Neutrophil (primary cell): ENCODE data around the gene BTNL9.

Source experiments
- H3K27ac ChIP-seq: fragments of 200-600 bp; sonication (generic); 2 replicates; pipeline ENCODE4 v1.5.1; 2016; ENCODE audit warnings: mild to moderate bottlenecking, moderate library complexity
- H3K27me3 ChIP-seq: fragments of 200-600 bp; sonication (generic); 2 replicates; pipeline ENCODE4 v1.6.0; 2016; ENCODE audit warnings: mild to moderate bottlenecking
- H3K36me3 ChIP-seq: fragments of 200-600 bp; sonication (generic); 2 replicates; pipeline ENCODE4 v1.5.1; 2017
- H3K4me1 ChIP-seq, 2 experiments: fragments of 200-600 bp in 1 of 2; sonication (generic) in 1 of 2; 1 replicate in 1 of 2; 2 replicates in 1 of 2; pipeline versions ENCODE4 v1.5.1 to v1.6.1; 2013 to 2016; ENCODE audit warnings: low read depth in 1 of 2, low read length in 1 of 2, mild to moderate bottlenecking in 1 of 2, moderate library complexity in 1 of 2; ENCODE audit not compliant: control insufficient read depth in 1 of 2, insufficient read depth in 1 of 2
- H3K4me3 ChIP-seq, 2 experiments: fragments of 200-600 bp in 1 of 2; sonication (generic) in 1 of 2; 1 replicate in 1 of 2; 2 replicates in 1 of 2; pipeline ENCODE4 v1.5.1; 2013 to 2016; ENCODE audit warnings: low read depth in 1 of 2, low read length in 1 of 2, mild to moderate bottlenecking in 1 of 2, moderate library complexity in 1 of 2
- H3K9me3 ChIP-seq: fragments of 200-600 bp; sonication (generic); 2 replicates; pipeline ENCODE4 v1.5.1; 2016
- TF ChIP-seq, protein P1 (sequence below): fragments of 200-600 bp; sonication (generic); IDR thresholded peaks from 2 replicates; pipeline ENCODE4 v1.5.1; 2016; ENCODE audit warnings: antibody characterized with exemption

The BTNL9 gene

DNA sequence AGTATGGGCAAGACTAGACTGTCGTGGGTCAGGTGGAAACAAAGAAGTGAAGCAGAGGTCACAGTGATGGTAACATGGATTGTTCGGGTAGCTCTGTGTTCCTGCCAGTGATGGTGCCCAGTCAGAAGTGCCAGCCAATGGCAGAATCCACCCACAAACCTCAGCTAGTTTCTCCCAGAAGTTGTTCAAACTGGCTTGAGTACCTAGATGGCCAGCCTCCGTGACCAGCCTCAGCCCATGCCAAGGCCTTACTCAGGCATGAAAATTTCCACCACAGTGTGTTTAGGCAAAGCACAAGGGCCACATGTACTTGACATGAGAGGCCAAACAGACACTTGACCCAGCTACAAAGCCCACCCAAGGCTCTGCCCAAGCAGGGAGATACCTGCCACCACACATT is 19.4 kb upstream of the BTNL9 start:
- Histone ChIP-seq H3K4me1 (no peaks in the 10 kb centered on the region), H3K27me3 (peaks cover 4% of the 10 kb centered on the region), H3K27ac (no peak overlapping the region), H3K36me3 (no peaks in the 10 kb centered on the region), H3K4me3 (no peak overlapping the region), H3K9me3 (peaks cover 6% of the 10 kb centered on the region)
- TF ChIP-seq, protein P1, sequence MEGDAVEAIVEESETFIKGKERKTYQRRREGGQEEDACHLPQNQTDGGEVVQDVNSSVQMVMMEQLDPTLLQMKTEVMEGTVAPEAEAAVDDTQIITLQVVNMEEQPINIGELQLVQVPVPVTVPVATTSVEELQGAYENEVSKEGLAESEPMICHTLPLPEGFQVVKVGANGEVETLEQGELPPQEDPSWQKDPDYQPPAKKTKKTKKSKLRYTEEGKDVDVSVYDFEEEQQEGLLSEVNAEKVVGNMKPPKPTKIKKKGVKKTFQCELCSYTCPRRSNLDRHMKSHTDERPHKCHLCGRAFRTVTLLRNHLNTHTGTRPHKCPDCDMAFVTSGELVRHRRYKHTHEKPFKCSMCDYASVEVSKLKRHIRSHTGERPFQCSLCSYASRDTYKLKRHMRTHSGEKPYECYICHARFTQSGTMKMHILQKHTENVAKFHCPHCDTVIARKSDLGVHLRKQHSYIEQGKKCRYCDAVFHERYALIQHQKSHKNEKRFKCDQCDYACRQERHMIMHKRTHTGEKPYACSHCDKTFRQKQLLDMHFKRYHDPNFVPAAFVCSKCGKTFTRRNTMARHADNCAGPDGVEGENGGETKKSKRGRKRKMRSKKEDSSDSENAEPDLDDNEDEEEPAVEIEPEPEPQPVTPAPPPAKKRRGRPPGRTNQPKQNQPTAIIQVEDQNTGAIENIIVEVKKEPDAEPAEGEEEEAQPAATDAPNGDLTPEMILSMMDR, result no peak

DNA sequence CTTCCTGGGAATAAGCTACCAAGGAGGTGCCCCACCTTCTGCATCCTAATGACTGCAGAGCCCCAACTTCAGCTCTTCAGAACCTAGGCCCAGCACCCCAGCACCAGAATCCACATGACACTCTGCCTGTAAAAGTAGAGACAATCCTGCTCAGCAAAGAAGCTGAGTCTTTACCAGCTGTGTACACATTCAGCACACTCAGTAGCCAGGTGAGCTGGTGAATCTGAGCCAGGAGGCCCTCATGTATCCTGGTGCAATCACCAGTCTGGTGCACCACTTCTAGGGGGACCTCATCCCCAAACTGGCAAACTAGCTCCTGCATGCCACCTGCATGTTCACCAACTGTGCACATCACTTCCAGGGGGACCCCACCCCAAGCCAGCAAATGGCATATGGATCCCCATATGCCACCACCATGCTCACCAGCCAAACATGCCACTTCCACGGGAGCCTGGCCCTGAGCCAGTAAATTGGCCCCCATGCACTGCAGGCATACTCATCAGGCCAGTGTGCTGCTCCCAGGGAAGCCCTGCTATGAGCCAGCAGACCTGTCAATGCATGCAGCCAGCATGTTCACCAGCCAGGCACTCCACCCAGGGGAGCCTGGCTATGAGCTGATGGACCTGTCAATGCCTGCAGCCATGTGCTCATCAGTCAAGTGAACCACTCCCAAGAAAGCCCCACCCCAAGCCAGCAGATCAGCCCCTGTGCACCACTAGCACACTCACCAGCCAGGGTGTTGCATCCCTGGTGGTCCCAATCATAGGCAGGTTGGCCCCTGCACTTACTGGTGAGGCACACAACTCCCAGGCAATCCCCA is 15.6 kb upstream of the BTNL9 start:
- H3K27ac ChIP-seq, result no peak overlapping the region
- TF ChIP-seq, protein P1, result no peak
- H3K4me1 ChIP-seq, result no peaks in the 10 kb centered on the region

DNA sequence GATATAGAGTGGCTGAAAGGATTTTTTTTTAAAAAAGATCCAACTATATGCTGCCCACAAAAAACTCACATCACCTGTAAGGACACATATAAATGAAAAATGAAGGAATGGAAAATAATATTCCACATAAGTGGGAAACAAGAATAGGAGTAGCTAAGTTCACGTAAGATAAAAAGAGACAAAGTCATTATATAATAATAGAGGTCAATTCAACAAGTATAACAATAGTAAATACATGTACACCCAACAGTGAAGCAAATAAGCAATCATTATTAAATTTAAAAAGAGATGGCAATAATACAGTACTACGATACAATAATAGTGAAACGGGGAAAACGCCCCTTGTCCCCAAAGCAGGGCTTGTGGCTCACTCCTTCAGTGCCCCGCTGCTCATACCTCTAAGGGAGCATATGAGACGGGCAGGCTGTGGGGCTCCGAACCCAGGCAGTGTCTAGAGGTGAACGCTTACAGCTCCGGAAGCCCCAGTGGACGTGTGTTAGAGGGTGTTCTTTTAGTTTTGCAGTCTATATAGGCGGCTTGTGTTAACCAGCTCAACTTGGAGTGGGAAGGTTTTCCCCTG is 12.5 kb upstream of the BTNL9 start:
- no peak overlapping the region for H3K4me3 ChIP-seq
- TF ChIP-seq, protein P1, result no peak
- no peaks in the 10 kb centered on the region for H3K27me3 ChIP-seq
- no peaks in the 10 kb centered on the region for H3K36me3 ChIP-seq
- no peak overlapping the region for H3K27ac ChIP-seq
- H3K4me1 ChIP-seq, result no peaks in the 10 kb centered on the region
- H3K9me3 ChIP-seq, result peaks cover 2% of the 10 kb centered on the region

More for the DNA sequence above, 15.6 kb upstream of the BTNL9 start:
- Histone ChIP-seq H3K36me3 (no peaks in the 10 kb centered on the region), H3K4me3 (no peak overlapping the region), H3K27me3 (no peaks in the 10 kb centered on the region), H3K9me3 (peaks cover 6% of the 10 kb centered on the region)

DNA sequence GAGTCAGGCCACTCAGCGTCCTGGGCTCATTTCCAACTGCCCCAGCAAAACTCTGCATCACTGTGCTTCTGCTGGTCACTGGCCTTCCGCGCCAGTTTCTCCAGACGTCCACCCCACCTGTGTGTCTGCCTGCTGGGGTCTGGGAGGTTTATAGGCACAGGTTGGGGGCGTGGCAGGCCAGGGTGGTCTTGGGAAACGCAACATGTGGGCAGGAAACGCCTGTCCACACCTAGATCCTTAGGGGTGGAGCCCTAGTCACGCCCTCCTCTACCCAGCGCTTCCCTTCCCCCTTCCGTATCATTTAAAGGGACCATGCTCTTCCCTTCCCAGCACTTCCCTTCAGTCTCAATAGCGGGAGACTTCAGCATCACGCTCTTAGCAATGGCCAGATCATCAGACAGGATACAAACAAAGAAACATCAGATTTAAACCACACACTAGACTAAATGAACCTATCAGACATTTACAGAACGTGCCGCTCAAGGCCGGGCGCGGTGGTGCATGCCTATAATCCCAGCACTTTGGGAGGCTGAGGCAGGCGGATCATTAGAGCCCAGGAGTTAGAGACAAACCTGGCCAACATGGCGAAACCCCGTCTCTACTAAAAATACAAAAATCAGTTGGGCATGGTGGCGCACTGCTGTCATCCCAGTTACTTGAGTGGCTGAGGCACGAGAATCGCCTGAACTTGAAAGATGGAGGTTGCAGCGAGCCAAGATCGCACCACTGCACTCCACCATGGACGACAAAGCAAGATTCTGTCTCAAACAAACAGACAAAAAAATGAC is 11.8 kb upstream of the BTNL9 start:
- Histone ChIP-seq H3K4me3 (no peak overlapping the region), H3K27me3 (no peaks in the 10 kb centered on the region), H3K36me3 (no peaks in the 10 kb centered on the region), H3K27ac (no peak overlapping the region), H3K9me3 (no peaks in the 10 kb centered on the region), H3K4me1 (no peaks in the 10 kb centered on the region)
- TF ChIP-seq, protein P1, result no peak

DNA sequence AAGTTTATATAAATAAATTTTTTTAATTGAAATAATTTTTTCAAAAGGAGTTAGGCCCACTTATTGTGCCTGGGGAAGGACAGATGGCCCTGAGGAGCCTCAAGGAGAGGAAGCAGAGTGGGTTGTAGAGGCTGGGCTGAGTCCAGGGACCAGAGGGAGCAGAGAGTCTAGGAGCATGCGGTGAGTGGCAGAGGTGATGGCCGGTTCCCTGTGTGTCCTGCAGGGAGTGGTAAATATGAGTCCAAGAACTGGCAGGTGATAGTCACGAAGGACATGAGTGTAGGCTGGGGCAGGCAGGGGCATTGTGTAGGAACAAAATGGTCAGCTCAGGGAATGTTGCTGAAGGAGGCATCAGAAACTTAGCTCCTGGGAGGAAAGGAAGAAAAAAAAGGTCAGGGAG is 8.3 kb upstream of the BTNL9 start:
- H3K4me3 ChIP-seq, result no peak overlapping the region
- TF ChIP-seq, protein P1, result no peak
- no peaks in the 10 kb centered on the region for H3K36me3 ChIP-seq
- no peaks in the 10 kb centered on the region for H3K9me3 ChIP-seq
- no peak overlapping the region for H3K27ac ChIP-seq
- H3K4me1 ChIP-seq, result no peaks in the 10 kb centered on the region
- peaks cover 18% of the 10 kb centered on the region for H3K27me3 ChIP-seq
